Measurements from ENCODE around the gene BHMT. TPM values are rescaled to one million over a fixed set of nuclear protein-coding genes. Genes with fewer than 3 reads are reported as not detected.

Gene BHMT
- total RNA-seq, 2 donors from 2014 or later, result 0.51 to 3.1 TPM

- 50% methylated on average over 3 of the region's 3 CpGs for WGBS
These were observed 17.8 kb upstream of the BHMT start for GRCh38 chr5:79093762-79094161.

GRCh38 chr5:79105868-79106267, 5.7 kb upstream of the BHMT start:
- Histone ChIP-seq H3K27me3 (replicated peaks; ENCODE audit: insufficient read depth) (no peaks in the 10 kb centered on the region), H3K36me3 (no peaks in the 10 kb centered on the region), H3K4me3 (no peak overlapping the region), H3K9me3 (no peaks in the 10 kb centered on the region), H3K4me1 (replicated peaks) (no peaks in the 10 kb centered on the region), H3K27ac (no peak overlapping the region)
- 89% methylated on average over 2 of the region's 2 CpGs for WGBS
- DNase-seq (ENCODE audit: low spot score), result no peak
- TF ChIP-seq POLR2A (IDR thresholded peaks at IDR 0.05) (no peak), CTCF (IDR thresholded peaks at IDR 0.05) (no peak), POLR2AphosphoS5 (IDR thresholded peaks at IDR 0.05) (no peak)
- intact Hi-C loops (cut with DNase I), result no loop called here

More at GRCh38 chr5:79093762-79094161, 17.8 kb upstream of the BHMT start:
- TF ChIP-seq POLR2A (IDR thresholded peaks at IDR 0.05) (no peak), CTCF (IDR thresholded peaks at IDR 0.05) (no peak), POLR2AphosphoS5 (IDR thresholded peaks at IDR 0.05) (no peak)
- no peak overlapping the region for H3K27ac ChIP-seq
- H3K36me3 ChIP-seq, result no peaks in the 10 kb centered on the region
- no peak for DNase-seq (ENCODE audit: low spot score)
- no peak overlapping the region for H3K4me3 ChIP-seq
- intact Hi-C loops (cut with DNase I), result no loop called here
- H3K4me1 ChIP-seq (replicated peaks), result no peaks in the 10 kb centered on the region
- H3K9me3 ChIP-seq, result no peaks in the 10 kb centered on the region
- no peaks in the 10 kb centered on the region for H3K27me3 ChIP-seq (replicated peaks; ENCODE audit: insufficient read depth)

GRCh38 chr5:79107020-79107796, 4.4 kb upstream of the BHMT start:
- intact Hi-C loops (cut with DNase I), result no loop called here
- DNase-seq (ENCODE audit: low spot score), result no peak
- H3K27ac ChIP-seq, result no peak overlapping the region
- no peaks in the 10 kb centered on the region for H3K36me3 ChIP-seq
- no peaks in the 10 kb centered on the region for H3K9me3 ChIP-seq
- H3K27me3 ChIP-seq (replicated peaks; ENCODE audit: insufficient read depth), result peaks cover 11% of the 10 kb centered on the region
- H3K4me3 ChIP-seq, result no peak overlapping the region
- WGBS, result 78% methylated on average over 7 of the region's 7 CpGs
- TF ChIP-seq POLR2A (IDR thresholded peaks at IDR 0.05), result no peak
- TF ChIP-seq POLR2AphosphoS5 (IDR thresholded peaks at IDR 0.05), result no peak
- no peak for TF ChIP-seq CTCF (IDR thresholded peaks at IDR 0.05)
- no peaks in the 10 kb centered on the region for H3K4me1 ChIP-seq (replicated peaks)

GRCh38 chr5:79108086-79108485, 3.5 kb upstream of the BHMT start:
- intact Hi-C loops (cut with DNase I), result no loop called here
- no peaks in the 10 kb centered on the region for H3K9me3 ChIP-seq
- DNase-seq (ENCODE audit: low spot score), result peak; percentile 11
- H3K27me3 ChIP-seq (replicated peaks; ENCODE audit: insufficient read depth), result peaks cover 15% of the 10 kb centered on the region
- no peak overlapping the region for H3K4me3 ChIP-seq
- 53% methylated on average over 3 of the region's 3 CpGs for WGBS
- no peaks in the 10 kb centered on the region for H3K36me3 ChIP-seq
- no peak overlapping the region for H3K27ac ChIP-seq
- no peaks in the 10 kb centered on the region for H3K4me1 ChIP-seq (replicated peaks)
- TF ChIP-seq POLR2AphosphoS5 (IDR thresholded peaks at IDR 0.05) (no peak), CTCF (IDR thresholded peaks at IDR 0.05) (no peak)

- Histone ChIP-seq H3K9me3 (no peaks in the 10 kb centered on the region), H3K4me3 (no peak overlapping the region), H3K36me3 (no peaks in the 10 kb centered on the region), H3K27ac (no peak overlapping the region), H3K27me3 (replicated peaks; ENCODE audit: insufficient read depth) (peaks cover 15% of the 10 kb centered on the region), H3K4me1 (replicated peaks) (no peaks in the 10 kb centered on the region)
- intact Hi-C loops (cut with DNase I), result no loop called here
- WGBS, result 73% methylated on average over 8 of the region's 8 CpGs
- DNase-seq (ENCODE audit: low spot score), result no peak
- TF ChIP-seq POLR2AphosphoS5 (IDR thresholded peaks at IDR 0.05), result no peak
- TF ChIP-seq POLR2A (IDR thresholded peaks at IDR 0.05), result no peak
- TF ChIP-seq CTCF (IDR thresholded peaks at IDR 0.05), result no peak
These were observed 2.8 kb upstream of the BHMT start for GRCh38 chr5:79108792-79109191.

All from prostate gland (tissue), 2 donors.